NOMO-1 treated with dmso at 0.1 percent for 144 hours (cell line): ENCODE results near the gene LAMA4.
A peak's percentile ranks its signal among the peaks of the same experiment; 100 is the strongest.
"Not testable (repeated sequence)": the region's sequence is repeated elsewhere in the genome, so short reads cannot be mapped to it uniquely, and the experiment has no call there.

ENCODE experiments used
- DNase-seq: peaks from one replicate; lab custom pipeline; 2025; ENCODE audit not compliant: unreplicated experiment; lab: John Stamatoyannopoulos, UW

The LAMA4 gene

DNA sequence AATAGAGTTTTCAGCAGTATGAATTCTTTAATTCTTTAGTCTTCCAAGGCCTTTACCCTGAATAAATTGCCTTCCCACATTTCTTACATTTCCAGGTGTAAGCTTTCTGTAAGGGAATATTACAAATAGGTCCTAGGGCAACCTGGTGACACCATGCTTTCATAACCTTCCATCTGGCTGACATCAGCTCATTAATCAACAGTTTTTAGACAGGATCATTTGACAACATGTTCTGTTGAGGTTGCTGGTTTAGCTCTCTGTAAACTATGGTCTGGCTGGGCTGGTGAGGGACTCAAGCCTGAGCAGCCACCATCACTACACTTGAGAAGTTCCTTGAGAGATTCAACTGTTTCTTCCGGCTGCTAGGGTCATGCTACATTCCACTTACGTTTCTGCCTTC lies 147.8 kb downstream of the LAMA4 start:
- DNase-seq = no peak

DNA sequence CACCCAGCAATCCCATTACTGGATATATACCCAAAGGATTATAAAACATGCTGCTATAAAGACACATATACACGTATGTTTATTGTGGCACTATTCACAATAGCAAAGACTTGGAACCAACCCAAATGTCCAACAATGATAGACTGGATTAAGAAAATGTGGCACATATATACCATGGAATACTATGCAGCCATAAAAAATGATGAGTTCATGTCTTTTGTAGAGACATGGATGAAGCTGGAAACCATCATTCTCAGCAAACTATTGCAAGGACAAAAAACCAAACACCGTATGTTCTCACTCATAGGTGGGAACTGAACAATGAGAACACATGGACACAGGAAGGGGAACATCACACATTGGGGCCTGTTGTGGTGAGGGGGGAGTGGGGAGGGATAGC lies 148.3 kb downstream of the LAMA4 start:
- DNase-seq = not testable (repeated sequence)

DNA sequence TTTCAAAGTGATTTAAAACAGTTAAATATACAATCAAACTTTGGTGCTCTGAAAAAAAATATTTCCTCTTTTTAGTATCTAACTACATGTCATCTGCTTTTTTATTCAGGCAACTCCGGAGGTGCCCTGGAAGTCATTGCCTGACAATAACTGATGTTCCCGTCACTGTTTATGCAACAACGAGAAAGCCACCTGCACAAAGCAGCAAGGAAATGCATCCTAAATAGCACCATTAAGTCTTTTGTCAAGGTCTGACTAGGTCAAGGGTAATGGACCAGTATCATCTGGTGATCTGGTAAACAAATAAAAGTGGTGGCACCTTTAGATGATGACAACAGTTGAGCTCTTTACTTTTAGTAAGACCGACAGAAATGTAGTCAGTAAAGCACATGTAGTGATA lies 153.8 kb downstream of the LAMA4 start:
- DNase-seq = no peak

DNA sequence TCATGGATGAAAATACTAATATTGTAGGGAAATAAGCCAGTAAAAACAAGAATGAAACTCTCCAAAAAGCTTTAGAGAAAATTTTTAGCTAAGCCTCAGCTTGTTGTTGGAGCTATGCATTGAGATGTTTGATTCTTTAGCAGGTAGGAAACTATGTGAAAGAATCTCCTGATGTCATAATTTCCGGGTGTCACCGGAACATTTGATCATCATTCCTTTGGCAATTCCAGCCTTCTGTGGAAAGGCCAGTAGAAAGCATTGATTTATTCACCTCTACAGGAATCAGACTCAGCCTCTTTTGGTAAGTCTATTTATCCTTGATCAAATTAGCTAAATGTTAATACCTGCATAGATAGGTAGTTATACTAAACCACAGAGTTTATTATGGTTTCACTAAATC lies 157.5 kb downstream of the LAMA4 start:
- DNase-seq = no peak

DNA sequence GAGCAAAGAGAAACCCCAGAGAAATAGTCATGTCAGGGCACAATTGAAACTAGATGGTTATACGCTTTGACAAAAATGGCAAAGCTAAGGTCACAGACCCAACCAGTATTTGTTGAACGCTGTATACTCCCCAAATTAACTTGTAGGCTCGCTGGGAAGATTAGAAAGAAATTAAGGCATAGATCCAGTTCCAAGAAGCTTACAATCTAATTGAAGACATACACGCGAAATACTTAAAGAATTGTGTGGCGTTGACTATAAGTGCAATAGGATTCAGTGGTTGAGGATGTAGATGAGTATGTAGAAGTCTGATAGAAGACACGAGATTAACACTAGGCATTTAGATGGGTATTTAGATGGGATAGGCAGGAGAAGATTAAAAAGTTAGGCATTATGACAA lies 166.5 kb downstream of the LAMA4 start:
- DNase-seq = no peak

DNA sequence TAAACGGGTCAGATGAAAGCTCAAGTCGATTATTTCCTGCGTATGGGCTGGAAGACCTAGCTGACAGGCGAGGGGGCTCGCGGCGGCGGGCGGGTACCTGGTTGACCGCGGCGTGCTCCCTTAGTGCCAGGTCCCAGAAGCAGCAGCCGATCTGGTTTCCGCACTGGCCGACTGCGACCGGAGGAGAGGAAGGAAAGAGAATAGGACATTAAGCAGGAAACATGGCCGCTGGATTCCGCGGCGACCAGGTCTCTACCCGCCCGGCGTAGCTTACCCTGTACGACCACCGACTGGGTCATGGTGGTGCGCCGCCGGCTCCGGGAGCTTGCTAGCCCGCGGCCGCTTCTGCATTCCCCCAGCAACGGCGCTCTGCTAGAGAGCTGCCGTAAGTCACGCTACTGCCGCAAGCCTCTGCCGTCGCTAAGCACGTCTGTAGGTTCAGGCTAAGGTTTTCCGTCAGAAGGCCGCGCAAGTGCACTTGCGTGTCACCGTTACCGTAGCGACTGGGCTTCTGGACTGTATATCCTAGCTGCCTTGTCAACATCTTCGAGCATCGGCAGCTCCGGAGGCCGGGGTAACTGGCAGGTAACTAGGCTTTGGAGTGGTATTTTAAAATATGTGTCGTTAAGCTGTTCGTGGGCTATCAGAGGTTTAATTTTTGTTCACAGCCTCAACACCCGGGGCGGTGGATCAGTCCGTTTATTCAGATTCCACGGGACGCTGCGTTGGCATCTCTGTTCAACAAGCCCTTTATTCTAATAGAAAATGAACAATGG lies 167.0 kb downstream of the LAMA4 start, which contains the start of the genes FAM229B and TUBE1:
FAM229B (plus strand) TSS at position 456 of the 776 bp plus-strand sequence. CDS start 11,693 bp downstream, outside the sequence.
TUBE1 (minus strand) TSS at position 347 of the 776 bp plus-strand sequence; CDS start at position 299, 48 bp downstream.
- peak; percentile 95 for DNase-seq

DNA sequence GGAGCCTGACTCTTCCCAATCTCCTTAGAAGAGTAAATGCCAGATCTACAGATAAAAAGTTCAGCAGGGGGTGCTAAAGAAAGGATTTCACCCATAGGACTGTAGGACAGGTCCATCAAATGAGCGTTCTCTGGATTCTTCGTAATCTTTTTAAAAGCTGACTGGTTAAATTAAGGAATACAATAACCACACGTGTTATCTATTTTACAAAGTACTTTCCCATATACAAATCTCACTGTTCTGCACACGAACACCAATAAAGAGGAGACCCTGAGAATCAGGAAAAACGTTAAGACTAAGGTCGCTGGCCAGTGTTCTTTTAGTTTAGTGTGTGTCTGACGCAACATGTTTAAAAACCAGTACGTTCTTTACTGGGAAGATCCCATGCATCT lies 167.6 kb downstream of the LAMA4 start:
- peak; percentile 46 for DNase-seq

DNA sequence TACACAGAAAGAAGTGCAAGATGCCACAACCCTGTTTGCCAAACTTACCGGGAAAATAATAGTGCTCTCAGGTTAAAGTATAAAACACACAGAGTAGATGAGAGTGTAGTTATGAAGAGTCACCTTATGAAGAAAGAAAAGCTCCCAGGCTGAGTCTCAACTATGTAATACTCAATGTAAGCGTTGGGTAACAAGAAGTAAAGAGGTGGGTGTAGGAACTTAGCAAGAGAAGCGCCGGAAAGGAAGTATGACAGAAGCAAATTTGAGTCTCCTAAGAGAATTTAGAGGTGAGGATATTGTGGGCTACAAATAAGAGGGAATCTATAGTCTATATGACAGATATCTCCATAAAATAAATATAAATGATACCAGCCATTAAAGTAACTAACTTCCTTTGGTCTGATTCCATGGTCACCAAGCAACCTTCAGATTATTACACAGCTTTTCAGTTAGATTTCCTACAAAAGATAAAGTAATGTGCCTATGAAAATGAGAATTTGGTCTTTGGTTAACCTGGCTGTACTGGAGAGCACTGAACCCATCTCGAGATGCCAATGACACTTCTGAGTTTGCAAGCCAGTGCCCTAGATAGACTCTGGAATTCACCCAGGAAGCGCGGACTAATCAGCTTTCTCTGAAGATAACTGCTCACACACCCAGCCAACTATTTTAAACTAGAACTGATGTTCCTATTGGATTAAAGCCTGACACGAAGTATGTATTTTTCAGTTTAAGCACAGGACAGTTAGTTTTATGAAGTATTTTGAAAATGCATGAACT lies 168.9 kb downstream of the LAMA4 start:
- no peak for DNase-seq

DNA sequence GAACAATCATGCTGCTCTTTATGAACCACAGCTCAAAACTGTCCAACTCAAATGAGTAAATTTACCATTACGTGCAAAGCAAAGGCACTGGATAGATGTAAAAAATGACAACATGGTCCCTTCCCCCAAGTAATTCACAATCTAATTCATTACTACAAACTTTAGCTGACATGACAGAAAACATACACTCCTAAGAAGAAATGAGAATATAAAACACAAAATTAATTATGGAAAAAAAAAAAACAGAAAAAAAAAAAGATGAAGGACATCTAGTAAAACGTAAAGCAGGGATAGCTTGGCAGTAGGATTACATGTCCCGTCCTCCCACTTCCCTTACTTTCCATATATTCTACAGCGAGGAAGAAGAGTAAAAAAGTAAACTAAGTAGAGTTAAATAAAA lies 172.8 kb downstream of the LAMA4 start:
- no peak for DNase-seq

DNA sequence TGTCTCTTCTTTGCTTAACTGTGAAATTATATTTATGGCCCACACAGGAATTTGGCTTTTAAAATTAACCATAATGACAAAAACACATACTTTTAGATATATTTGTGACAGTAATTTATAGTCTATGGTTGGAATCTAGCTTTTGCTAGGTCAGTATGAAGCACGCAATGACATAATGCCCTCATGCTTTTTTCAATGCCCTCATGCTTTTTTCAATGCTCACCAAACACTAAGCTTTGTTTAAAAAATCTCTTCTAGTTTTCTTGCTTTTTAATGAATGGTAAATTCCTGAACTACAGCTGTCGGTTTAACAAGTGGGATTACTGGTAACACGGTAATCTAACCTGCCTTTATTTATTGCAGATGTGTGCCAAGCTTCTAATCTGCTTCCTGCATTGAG lies 187.8 kb downstream of the LAMA4 start:
- no peak for DNase-seq

DNA sequence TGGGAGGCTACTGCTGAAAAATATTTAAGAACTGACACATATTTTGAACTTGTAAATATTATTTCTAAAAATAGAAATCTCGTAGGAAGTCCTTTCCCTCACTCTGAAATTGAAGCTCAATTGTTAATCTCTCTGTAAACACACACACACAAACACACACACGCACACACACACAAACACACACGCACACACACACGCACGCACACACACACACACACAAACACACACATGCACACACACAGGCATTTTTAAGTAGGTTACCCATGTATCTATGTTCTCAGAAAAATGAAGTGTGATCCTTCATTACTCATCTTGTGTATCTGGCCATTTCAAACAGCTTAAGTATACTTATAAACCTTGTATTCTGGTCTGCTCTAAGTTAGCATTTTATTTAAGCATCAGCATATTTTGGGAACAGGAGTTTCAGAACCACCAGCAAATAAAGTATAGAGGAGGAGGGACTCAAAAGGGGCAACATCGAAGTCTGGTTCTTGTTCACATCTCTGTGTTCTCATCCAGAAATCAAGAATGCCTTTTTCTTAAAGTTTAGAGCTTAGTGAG lies 188.9 kb downstream of the LAMA4 start:
- DNase-seq = no peak

DNA sequence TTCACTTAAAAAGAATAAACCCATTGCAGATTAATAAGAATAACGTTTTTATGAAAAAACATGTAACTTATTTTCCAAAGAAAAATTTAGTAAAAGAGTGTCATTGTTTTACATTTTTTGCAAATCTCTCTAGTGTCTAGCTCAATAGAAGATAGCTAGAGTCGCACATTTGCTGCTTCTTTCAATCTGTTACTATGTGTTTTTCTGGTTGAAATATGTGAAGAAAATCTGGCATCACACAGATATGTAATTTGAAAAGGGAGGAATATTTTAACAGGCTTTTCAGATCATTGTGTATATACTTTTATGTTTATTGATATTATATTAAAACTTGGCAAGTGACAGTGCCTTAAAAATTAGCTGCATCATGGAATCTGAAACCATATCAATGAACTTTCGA lies 191.4 kb downstream of the LAMA4 start:
- DNase-seq = no peak

DNA sequence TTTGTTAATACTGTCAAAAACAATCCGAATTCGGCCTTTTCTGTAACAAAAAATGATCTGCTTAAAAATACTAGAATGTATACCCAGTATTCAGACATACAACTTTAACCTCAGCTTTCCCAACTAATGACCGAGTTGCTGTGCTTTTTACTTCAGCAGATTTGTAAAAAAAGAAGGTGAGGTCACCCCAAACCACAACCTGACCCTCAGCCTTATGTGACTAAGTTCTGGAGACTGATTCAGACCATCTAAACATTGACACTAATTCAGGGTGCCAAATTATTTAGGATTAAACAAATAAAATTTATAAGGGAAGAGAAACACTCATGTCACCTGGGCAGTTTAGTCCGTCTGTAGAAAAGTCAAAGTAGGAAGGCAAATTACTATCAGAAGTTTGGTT lies 192.8 kb downstream of the LAMA4 start:
- DNase-seq = no peak
